ENCODE results near the gene TSC22D1. TPM values are rescaled to one million over a fixed set of nuclear protein-coding genes. Genes with fewer than 3 reads are reported as not detected.
A peak's percentile ranks its signal among the peaks of the same experiment; 100 is the strongest.

The TSC22D1 gene
- total and polyA plus RNA-seq, 7 donors = 34.5 to 203 (median 121) TPM

- peak in 1 of 4 donors; percentile 23 for ATAC-seq
- H3K4me3 ChIP-seq = no peak overlapping the region
- H3K27ac ChIP-seq = no peak overlapping the region
- no peak for DNase-seq
- H3K4me1 ChIP-seq = no peaks in the 10 kb centered on the region
- TF ChIP-seq, protein P1, sequence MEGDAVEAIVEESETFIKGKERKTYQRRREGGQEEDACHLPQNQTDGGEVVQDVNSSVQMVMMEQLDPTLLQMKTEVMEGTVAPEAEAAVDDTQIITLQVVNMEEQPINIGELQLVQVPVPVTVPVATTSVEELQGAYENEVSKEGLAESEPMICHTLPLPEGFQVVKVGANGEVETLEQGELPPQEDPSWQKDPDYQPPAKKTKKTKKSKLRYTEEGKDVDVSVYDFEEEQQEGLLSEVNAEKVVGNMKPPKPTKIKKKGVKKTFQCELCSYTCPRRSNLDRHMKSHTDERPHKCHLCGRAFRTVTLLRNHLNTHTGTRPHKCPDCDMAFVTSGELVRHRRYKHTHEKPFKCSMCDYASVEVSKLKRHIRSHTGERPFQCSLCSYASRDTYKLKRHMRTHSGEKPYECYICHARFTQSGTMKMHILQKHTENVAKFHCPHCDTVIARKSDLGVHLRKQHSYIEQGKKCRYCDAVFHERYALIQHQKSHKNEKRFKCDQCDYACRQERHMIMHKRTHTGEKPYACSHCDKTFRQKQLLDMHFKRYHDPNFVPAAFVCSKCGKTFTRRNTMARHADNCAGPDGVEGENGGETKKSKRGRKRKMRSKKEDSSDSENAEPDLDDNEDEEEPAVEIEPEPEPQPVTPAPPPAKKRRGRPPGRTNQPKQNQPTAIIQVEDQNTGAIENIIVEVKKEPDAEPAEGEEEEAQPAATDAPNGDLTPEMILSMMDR (IDR thresholded peaks at IDR 0.05) = no peak
- WGBS, 3 donors = 42 to 52% (median 45%) methylated on average over 2 of the region's 2 CpGs
- intact Hi-C loops (cut with DNase I) = no loop called here
- no peaks in the 10 kb centered on the region for H3K27me3 ChIP-seq (ENCODE audit: insufficient read depth in 3 of 3, low read length in 2 of 3)
- no peaks in the 10 kb centered on the region for H3K9me3 ChIP-seq
- peaks cover 0 to 8% of the 10 kb centered on the region in 2 donors for H3K36me3 ChIP-seq (ENCODE audit: insufficient read depth in 1 of 2, low read depth in 1 of 2)
These were observed 18.1 kb downstream of the TSC22D1 start for GRCh38 chr13:44557986-44558385.

GRCh38 chr13:44555207-44555606 is 20.9 kb downstream of the TSC22D1 start:
- Histone ChIP-seq H3K9me3 (no peaks in the 10 kb centered on the region), H3K4me3 (no peak overlapping the region), H3K27ac (no peak overlapping the region), H3K4me1 (peaks cover 3% of the 10 kb centered on the region), H3K36me3 (ENCODE audit: insufficient read depth in 1 of 2, low read depth in 1 of 2) (peaks cover 0 to 13% of the 10 kb centered on the region in 2 donors), H3K27me3 (ENCODE audit: insufficient read depth in 3 of 3, low read length in 2 of 3) (no peaks in the 10 kb centered on the region)
- 68 to 89% (median 74%) methylated on average over 12 of the region's 12 CpGs for WGBS, 3 donors
- TF ChIP-seq, protein P1 (IDR thresholded peaks at IDR 0.05) = no peak
- intact Hi-C loops (cut with DNase I) = no loop called here
- ATAC-seq (peak in 2 of 4 donors; percentile 39 to 71), DNase-seq (peak in 1 of 2 donors; percentile 37)

DNA sequence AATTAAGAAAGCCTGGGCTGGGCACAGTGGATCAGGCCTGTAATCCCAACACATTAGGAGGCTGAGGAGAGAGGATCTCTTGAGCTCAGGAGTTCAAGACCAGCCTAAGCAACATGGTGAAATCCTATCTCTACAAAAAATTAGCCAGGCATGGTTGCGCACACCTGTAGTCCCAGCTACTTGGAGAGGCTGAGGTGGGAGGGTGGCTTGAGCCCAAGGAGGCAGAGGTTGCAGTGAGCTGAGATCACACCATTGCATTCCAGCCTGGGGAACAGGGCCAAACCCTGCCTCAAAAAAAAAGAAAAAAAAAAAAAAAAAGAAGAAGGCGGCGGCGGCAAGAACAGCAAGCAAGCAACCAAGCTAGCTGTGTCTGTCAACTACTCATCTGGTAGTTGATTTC is 26.7 kb downstream of the TSC22D1 start:
- 77 to 93% (median 89%) methylated on average over 4 of the region's 4 CpGs for WGBS, 3 donors
- DNase-seq = no peak
- H3K36me3 ChIP-seq (ENCODE audit: insufficient read depth in 1 of 2, low read depth in 1 of 2) = peaks cover 0 to 5% of the 10 kb centered on the region in 2 donors

GRCh38 chr13:44546164-44546563 is 30.0 kb downstream of the TSC22D1 start:
- H3K27me3 ChIP-seq (ENCODE audit: insufficient read depth in 3 of 3, low read length in 2 of 3) = no peaks in the 10 kb centered on the region
- H3K9me3 ChIP-seq = no peaks in the 10 kb centered on the region
- DNase-seq (no peak), ATAC-seq (no peak)
- H3K36me3 ChIP-seq (ENCODE audit: insufficient read depth in 1 of 2, low read depth in 1 of 2) = no peaks in the 10 kb centered on the region
- intact Hi-C loops (cut with DNase I) = no loop called here
- TF ChIP-seq, protein P1 (IDR thresholded peaks at IDR 0.05) = no peak
- no peak overlapping the region for H3K27ac ChIP-seq
- peaks cover 40% of the 10 kb centered on the region for H3K4me1 ChIP-seq
- WGBS, 3 donors = 94 to 100% (median 98%) methylated on average over 1 of the region's 1 CpG
- H3K4me3 ChIP-seq = no peak overlapping the region

More for the DNA sequence above, 26.7 kb downstream of the TSC22D1 start:
- ATAC-seq = peak in 2 of 4 donors; percentile 16 to 18
- no peaks in the 10 kb centered on the region for H3K27me3 ChIP-seq (ENCODE audit: insufficient read depth in 3 of 3, low read length in 2 of 3)
- no peak overlapping the region for H3K4me3 ChIP-seq
- intact Hi-C loops (cut with DNase I) = no loop called here
- TF ChIP-seq, protein P1 (IDR thresholded peaks at IDR 0.05) = no peak
- H3K9me3 ChIP-seq = no peaks in the 10 kb centered on the region
- peaks cover 15% of the 10 kb centered on the region for H3K4me1 ChIP-seq
- no peak overlapping the region for H3K27ac ChIP-seq

- Histone ChIP-seq H3K36me3 (ENCODE audit: insufficient read depth in 1 of 2, low read depth in 1 of 2) (peaks cover 0 to 15% of the 10 kb centered on the region in 2 donors), H3K4me1 (peaks cover 43% of the 10 kb centered on the region), H3K27ac (peak overlapping the region; percentile 51), H3K4me3 (no peak overlapping the region), H3K9me3 (no peaks in the 10 kb centered on the region), H3K27me3 (ENCODE audit: insufficient read depth in 3 of 3, low read length in 2 of 3) (no peaks in the 10 kb centered on the region)
- ATAC-seq (no peak), DNase-seq (no peak)
- 95 to 98% (median 95%) methylated on average over 3 of the region's 3 CpGs for WGBS, 3 donors
- intact Hi-C loops (cut with DNase I) = no loop called here
- TF ChIP-seq, protein P1 (IDR thresholded peaks at IDR 0.05) = no peak
These were observed 32.8 kb downstream of the TSC22D1 start for GRCh38 chr13:44543369-44543768.

All from psoas muscle (tissue), 8 donors.